ENCODE data around the gene LMF2. TPM values are rescaled to one million over a fixed set of nuclear protein-coding genes. Genes with fewer than 3 reads are reported as not detected.

LMF2 gene
- 33.1 to 55.0 TPM (median 49.4 TPM) in 5 replicates for total RNA-seq (2022; extraction: Qiagen RNA extraction)

GRCh38 chr22:50507421-50507990 lies at the start of gene LMF2:
TSS of gene LMF2 (minus strand) at chr22:50507702. CDS start at chr22:50507675, 27 bp downstream.

GRCh38 chr22:50545522-50546325 lies 38.2 kb upstream of the LMF2 start, which contains the start of gene KLHDC7B:
TSS of gene KLHDC7B (plus strand) at chr22:50545899. CDS start at chr22:50546244, 345 bp downstream.

GRCh38 chr22:50529897-50530579 lies 22.5 kb upstream of the LMF2 start, which contains the start of gene TYMP:
TSS of gene TYMP (minus strand) at chr22:50530012. CDS start at chr22:50529709, 303 bp downstream.

GRCh38 chr22:50525104-50525857 lies 17.8 kb upstream of the LMF2 start, which contains the start of gene SCO2:
TSS of gene SCO2 (minus strand) at chr22:50525598. CDS start at chr22:50524411, 1,187 bp downstream.

GRCh38 chr22:50507991-50508884 lies 736 bp upstream of the LMF2 start, which contains the start of gene NCAPH2:
TSS of gene NCAPH2 (plus strand) at chr22:50508224. CDS start at chr22:50508338, 114 bp downstream.

GRCh38 chr22:50486561-50487289 lies 20.8 kb downstream of the LMF2 start, which contains the start of gene MIOX:
TSS of gene MIOX (plus strand) at chr22:50486859. CDS start at chr22:50486898, 39 bp downstream.

GRCh38 chr22:50481440-50482106 lies 25.9 kb downstream of the LMF2 start, which contains the start of gene ADM2:
TSS of gene ADM2 (plus strand) at chr22:50481543. CDS start at chr22:50481848, 305 bp downstream.

GRCh38 chr22:50474710-50475651 lies 32.5 kb downstream of the LMF2 start, which contains the start of gene SBF1:
TSS of gene SBF1 (minus strand) at chr22:50475035. CDS start at chr22:50474840, 195 bp downstream.

Other genes starting within 250 kb of the LMF2 start
- 17.2 to 30.4 TPM (median 25.2 TPM) in 5 replicates for gene MAPK12, start 246.0 kb downstream of the LMF2 start, total RNA-seq (2022; extraction: Qiagen RNA extraction)
- 5.2 to 7.7 TPM (median 7.0 TPM) in 5 replicates for gene MAPK11, start 237.3 kb downstream of the LMF2 start, total RNA-seq (2022; extraction: Qiagen RNA extraction)
- gene PLXNB2, start 200.1 kb downstream of the LMF2 start, total RNA-seq (2022; extraction: Qiagen RNA extraction), result 86.0 to 120 TPM (median 115 TPM) in 5 replicates
- 2.4 to 5.1 TPM (median 2.7 TPM) in 5 replicates for gene DENND6B, start 180.7 kb downstream of the LMF2 start, total RNA-seq (2022; extraction: Qiagen RNA extraction)
- 9.1 to 14.9 TPM (median 12.3 TPM) in 5 replicates for gene PPP6R2, start 164.4 kb downstream of the LMF2 start, total RNA-seq (2022; extraction: Qiagen RNA extraction)
- 16.7 to 25.8 TPM (median 24.6 TPM) in 5 replicates for gene SBF1, start 32.7 kb downstream of the LMF2 start, total RNA-seq (2022; extraction: Qiagen RNA extraction)
- 0.44 to 0.68 TPM (median 0.51 TPM) in 5 replicates for gene ADM2, start 26.2 kb downstream of the LMF2 start, total RNA-seq (2022; extraction: Qiagen RNA extraction)
- 0.11 TPM in 1 of 5 replicates, not detected in the others for gene MIOX, start 20.8 kb downstream of the LMF2 start, total RNA-seq (2022; extraction: Qiagen RNA extraction)
- gene NCAPH2, start 522 bp upstream of the LMF2 start, total RNA-seq (2022; extraction: Qiagen RNA extraction), result 30.2 to 41.7 TPM (median 38.7 TPM) in 5 replicates
- gene SCO2, start 17.9 kb upstream of the LMF2 start, total RNA-seq (2022; extraction: Qiagen RNA extraction), result 3.8 to 10.3 TPM (median 5.2 TPM) in 5 replicates
- 10.2 to 20.7 TPM (median 19.5 TPM) in 5 replicates for gene TYMP, start 22.3 kb upstream of the LMF2 start, total RNA-seq (2022; extraction: Qiagen RNA extraction)
- gene KLHDC7B, start 38.2 kb upstream of the LMF2 start, total RNA-seq (2022; extraction: Qiagen RNA extraction), result 0.03 TPM in 2 of 5 replicates, not detected in the others
- 0.45 TPM in 1 of 5 replicates, not detected in the others for gene SYCE3, start 55.2 kb upstream of the LMF2 start, total RNA-seq (2022; extraction: Qiagen RNA extraction)
- 9.6 to 15.8 TPM (median 12.3 TPM) in 5 replicates for gene CPT1B, start 70.7 kb upstream of the LMF2 start, total RNA-seq (2022; extraction: Qiagen RNA extraction)
- 15.1 to 24.1 TPM (median 18.2 TPM) in 5 replicates for gene CHKB, start 75.1 kb upstream of the LMF2 start, total RNA-seq (2022; extraction: Qiagen RNA extraction)
- gene MAPK8IP2, start 93.1 kb upstream of the LMF2 start, total RNA-seq (2022; extraction: Qiagen RNA extraction), result 2.2 to 4.4 TPM (median 3.6 TPM) in 5 replicates
- gene ARSA, start 120.5 kb upstream of the LMF2 start, total RNA-seq (2022; extraction: Qiagen RNA extraction), result 17.8 to 24.1 TPM (median 22.4 TPM) in 5 replicates
- gene SHANK3, start 165.1 kb upstream of the LMF2 start, total RNA-seq (2022; extraction: Qiagen RNA extraction), result 2.7 to 5.5 TPM (median 4.5 TPM) in 5 replicates
- not detected in 5 replicates for gene ACR, start 230.5 kb upstream of the LMF2 start, total RNA-seq (2022; extraction: Qiagen RNA extraction)

All from A549 treated with Mapracorat at 1 μM for 4 hours (cell line).